ENCODE data around the gene GSK3B. TPM values are rescaled to one million over a fixed set of nuclear protein-coding genes. Genes with fewer than 3 reads are reported as not detected.

Gene GSK3B
- total and polyA plus RNA-seq, 8 donors, result 6.2 to 59.1 (median 15.6) TPM

- intact Hi-C loops (cut with DNase I; ENCODE audit: low total_unique reads), result no loop called here
- 87 to 97% (median 94%) methylated on average over 2 of the region's 2 CpGs for WGBS, 5 donors
- Histone ChIP-seq H3K27ac (no peak overlapping the region), H3K4me1 (peaks cover 0 to 5% (median 0%) of the 10 kb centered on the region in 4 donors), H3K9me3 (no peaks in the 10 kb centered on the region), H3K27me3 (no peaks in the 10 kb centered on the region), H3K4me3 (no peak overlapping the region), H3K36me3 (peaks cover 0 to 10% (median 0%) of the 10 kb centered on the region in 4 donors)
- no peak for TF ChIP-seq CTCF (IDR thresholded peaks at IDR 0.05)
- no peak for TF ChIP-seq POLR2AphosphoS5 (IDR thresholded peaks at IDR 0.05)
- no peak for TF ChIP-seq EP300 (IDR thresholded peaks at IDR 0.05)
- TF ChIP-seq POLR2A (IDR thresholded peaks at IDR 0.05), result no peak
- no peak for DNase-seq
These were observed 245.1 kb downstream of the GSK3B start for GRCh38 chr3:119849126-119849525.

- peaks cover 4 to 22% (median 15%) of the 10 kb centered on the region in 4 donors for H3K36me3 ChIP-seq
- peaks cover 0 to 8% (median 7%) of the 10 kb centered on the region in 4 donors for H3K4me1 ChIP-seq
- intact Hi-C loops (cut with DNase I; ENCODE audit: low total_unique reads), result no loop called here
- H3K4me3 ChIP-seq, result no peak overlapping the region
- 46 to 59% (median 55%) methylated on average over 2 of the region's 2 CpGs for WGBS, 5 donors
- no peaks in the 10 kb centered on the region for H3K9me3 ChIP-seq
- no peaks in the 10 kb centered on the region for H3K27me3 ChIP-seq
- no peak overlapping the region for H3K27ac ChIP-seq
- DNase-seq, result no peak
- TF ChIP-seq POLR2AphosphoS5 (IDR thresholded peaks at IDR 0.05) (no peak), EP300 (IDR thresholded peaks at IDR 0.05) (no peak), CTCF (IDR thresholded peaks at IDR 0.05) (no peak)
These were observed 252.3 kb downstream of the GSK3B start for GRCh38 chr3:119841808-119842471.

GRCh38 chr3:119835556-119835955 is 258.7 kb downstream of the GSK3B start:
- H3K36me3 ChIP-seq, result peaks cover 0 to 9% (median 3%) of the 10 kb centered on the region in 4 donors
- H3K27ac ChIP-seq, result no peak overlapping the region
- no peaks in the 10 kb centered on the region for H3K27me3 ChIP-seq
- H3K4me3 ChIP-seq, result no peak overlapping the region
- no peaks in the 10 kb centered on the region for H3K9me3 ChIP-seq
- TF ChIP-seq CTCF (IDR thresholded peaks at IDR 0.05), result no peak
- no peak for TF ChIP-seq EP300 (IDR thresholded peaks at IDR 0.05)
- intact Hi-C loops (cut with DNase I; ENCODE audit: low total_unique reads), result no loop called here
- peaks cover 0 to 2% (median 0%) of the 10 kb centered on the region in 4 donors for H3K4me1 ChIP-seq
- no peak for DNase-seq

DNA sequence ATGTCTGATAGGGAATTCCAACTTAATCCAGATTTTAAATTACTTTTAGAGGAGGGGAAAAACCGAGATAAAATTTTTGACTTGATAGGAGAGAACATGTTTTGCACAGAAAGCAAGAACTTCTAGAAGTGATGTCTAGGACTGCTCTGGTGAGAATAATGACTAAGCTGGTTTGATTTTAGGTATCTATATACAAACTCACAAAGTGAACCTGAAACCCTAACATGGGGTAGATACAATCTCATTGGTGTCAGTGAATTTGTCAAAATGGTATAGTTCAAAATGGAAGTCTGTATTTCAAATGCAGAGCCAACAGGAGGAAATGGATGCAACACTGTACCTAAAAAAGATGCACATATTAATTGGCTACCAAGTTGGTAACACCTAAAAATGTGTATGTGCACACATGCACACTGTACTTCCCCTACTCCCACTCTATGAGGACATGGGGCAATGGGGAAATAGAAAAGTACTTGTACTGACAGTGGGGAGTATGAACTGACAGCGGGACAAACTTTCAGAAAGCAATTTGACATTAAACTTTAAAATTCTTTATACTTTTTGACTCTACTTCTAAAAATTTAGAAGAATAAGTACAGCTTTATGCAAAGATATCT is 259.4 kb downstream of the GSK3B start:
- H3K9me3 ChIP-seq, result no peaks in the 10 kb centered on the region
- no peaks in the 10 kb centered on the region for H3K27me3 ChIP-seq
- H3K36me3 ChIP-seq, result peaks cover 0 to 9% (median 3%) of the 10 kb centered on the region in 4 donors
- H3K4me1 ChIP-seq, result peaks cover 0 to 2% (median 0%) of the 10 kb centered on the region in 4 donors
- intact Hi-C loops (cut with DNase I; ENCODE audit: low total_unique reads), result no loop called here
- no peak for DNase-seq
- TF ChIP-seq POLR2A (IDR thresholded peaks at IDR 0.05) (no peak), EP300 (IDR thresholded peaks at IDR 0.05) (no peak), CTCF (IDR thresholded peaks at IDR 0.05) (no peak)
- H3K4me3 ChIP-seq, result no peak overlapping the region
- H3K27ac ChIP-seq, result no peak overlapping the region
- WGBS, 5 donors, result 85 to 94% (median 87%) methylated on average over 2 of the region's 2 CpGs

Data from stomach (tissue), 9 donors.